Erythroblast (primary cell): ENCODE measurements around the gene CCR1.

Experiments
- GATA1 ChIP-seq: IDR thresholded peaks from 2 replicates; pipeline ENCODE4 v1.6.1; 2011; ENCODE audit warnings: low read depth, mild to moderate bottlenecking, control low read depth, low read length, moderate library complexity
- POLR2A ChIP-seq: IDR thresholded peaks from 2 replicates; pipeline ENCODE4 v1.6.1; 2011; ENCODE audit warnings: mild to moderate bottlenecking, low read length

GRCh38 chr3:46236294-46237054, 28.4 kb upstream of the CCR1 start:
- TF ChIP-seq POLR2A (no peak), GATA1 (no peak)
